ENCODE results near the gene SLC39A8.

DNA sequence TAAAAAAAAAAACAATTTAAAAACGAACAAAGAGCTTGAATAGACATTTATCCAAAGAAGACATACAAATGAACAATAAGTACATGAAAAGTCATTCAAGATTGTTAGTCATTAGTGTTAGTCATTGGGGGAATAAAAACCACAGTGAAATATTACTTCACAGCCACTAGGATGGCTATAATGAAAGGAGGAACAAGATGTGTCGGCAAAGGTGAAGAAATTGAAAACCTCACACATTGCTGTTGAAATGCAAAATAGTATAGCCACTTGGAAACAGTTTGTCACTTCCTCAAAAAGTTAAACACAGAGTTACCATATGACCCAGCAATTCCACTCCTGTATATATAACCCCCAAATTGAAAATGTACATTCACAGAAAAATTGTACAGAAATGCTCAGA lies 45.2 kb upstream of the SLC39A8 start:
- TF ChIP-seq, protein P1, sequence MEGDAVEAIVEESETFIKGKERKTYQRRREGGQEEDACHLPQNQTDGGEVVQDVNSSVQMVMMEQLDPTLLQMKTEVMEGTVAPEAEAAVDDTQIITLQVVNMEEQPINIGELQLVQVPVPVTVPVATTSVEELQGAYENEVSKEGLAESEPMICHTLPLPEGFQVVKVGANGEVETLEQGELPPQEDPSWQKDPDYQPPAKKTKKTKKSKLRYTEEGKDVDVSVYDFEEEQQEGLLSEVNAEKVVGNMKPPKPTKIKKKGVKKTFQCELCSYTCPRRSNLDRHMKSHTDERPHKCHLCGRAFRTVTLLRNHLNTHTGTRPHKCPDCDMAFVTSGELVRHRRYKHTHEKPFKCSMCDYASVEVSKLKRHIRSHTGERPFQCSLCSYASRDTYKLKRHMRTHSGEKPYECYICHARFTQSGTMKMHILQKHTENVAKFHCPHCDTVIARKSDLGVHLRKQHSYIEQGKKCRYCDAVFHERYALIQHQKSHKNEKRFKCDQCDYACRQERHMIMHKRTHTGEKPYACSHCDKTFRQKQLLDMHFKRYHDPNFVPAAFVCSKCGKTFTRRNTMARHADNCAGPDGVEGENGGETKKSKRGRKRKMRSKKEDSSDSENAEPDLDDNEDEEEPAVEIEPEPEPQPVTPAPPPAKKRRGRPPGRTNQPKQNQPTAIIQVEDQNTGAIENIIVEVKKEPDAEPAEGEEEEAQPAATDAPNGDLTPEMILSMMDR (IDR thresholded peaks at IDR 0.05) = no peak
- TF ChIP-seq POLR2A (IDR thresholded peaks at IDR 0.05) = no peak

Measured in uterus (tissue), 2 donors.